Right renal pelvis (tissue), 4 donors: ENCODE measurements around the gene SHC2. TPM values are rescaled to one million over a fixed set of nuclear protein-coding genes. Genes with fewer than 3 reads are reported as not detected.
"Not testable (repeated sequence)": the region's sequence is repeated elsewhere in the genome, so short reads cannot be mapped to it uniquely, and the experiment has no call there.

Source experiments
- DNase-seq, 4 donors: peaks; one replicate each; pipeline ENCODE4 v3.0.0-alpha.2; 2013; ENCODE audit warnings: low read depth in 4 of 4, low spot score in 3 of 4, missing footprints in 1 of 4
- polyA plus RNA-seq, 4 donors: library from polyadenylated mRNA; unstranded; fragments of 120-200 nt; gene quantifications; one replicate each; pipeline ENCODE4 v1.2.1, GENCODE V29; 2013; ENCODE audit not compliant: insufficient read length in 4 of 4

The SHC2 gene
- polyA plus RNA-seq, 4 donors = 25.1 to 41.9 (median 28.7) TPM

- not testable (repeated sequence) for DNase-seq
Measured at GRCh38 chr19:427675-428074, 33.2 kb downstream of the SHC2 start.

- no peak for DNase-seq
Measured at GRCh38 chr19:426725-427445, 33.9 kb downstream of the SHC2 start.

- DNase-seq = no peak
Measured at GRCh38 chr19:425056-425455, 35.8 kb downstream of the SHC2 start.

- DNase-seq = no peak
Measured at GRCh38 chr19:424546-424945, 36.3 kb downstream of the SHC2 start.

- no peak for DNase-seq
Measured at GRCh38 chr19:423691-424466, 37.0 kb downstream of the SHC2 start.

GRCh38 chr19:422917-423226 is 38.0 kb downstream of the SHC2 start:
- not testable (repeated sequence) for DNase-seq

- no peak for DNase-seq
Measured at GRCh38 chr19:422213-422916, 38.5 kb downstream of the SHC2 start.

GRCh38 chr19:419721-420515 is 40.9 kb downstream of the SHC2 start:
- DNase-seq = no peak

GRCh38 chr19:418761-419671 is 41.8 kb downstream of the SHC2 start:
- DNase-seq = no peak

- DNase-seq = no peak
Measured at GRCh38 chr19:416416-416815, 44.4 kb downstream of the SHC2 start.

- no peak for DNase-seq
Measured at GRCh38 chr19:415292-415691, 45.5 kb downstream of the SHC2 start.

GRCh38 chr19:413756-414420 is 46.9 kb downstream of the SHC2 start:
- no peak for DNase-seq

GRCh38 chr19:412356-413355 is 48.2 kb downstream of the SHC2 start:
- no peak for DNase-seq

GRCh38 chr19:411723-412355 is 49.0 kb downstream of the SHC2 start:
- no peak for DNase-seq

- DNase-seq = not testable (repeated sequence)
Measured at GRCh38 chr19:411121-411722, 49.6 kb downstream of the SHC2 start.

- DNase-seq = no peak
Measured at GRCh38 chr19:410243-410781, 50.5 kb downstream of the SHC2 start.
